K562 (cell line): Measurements from ENCODE around the gene ZDHHC3. TPM values are rescaled to one million over a fixed set of nuclear protein-coding genes. Genes with fewer than 3 reads are reported as not detected.

Experiments used
- BCOR ChIP-seq: fragments of 450-650 bp; IDR thresholded peaks from 2 replicates; pipeline ENCODE4 v1.6.1; 2016
- CHD7 ChIP-seq: fragments of 200-600 bp; sonication (generic); IDR thresholded peaks from one replicate; pipeline ENCODE4 v1.6.1; 2012; ENCODE audit warnings: mild to moderate bottlenecking, low read depth, low read length, inconsistent platforms
- ELF4 ChIP-seq: fragments of 450-650 bp; formaldehyde crosslinking; IDR thresholded peaks from 2 replicates; pipeline ENCODE4 v1.4.0; 2022; ENCODE audit warnings: missing genetic modification characterization
- HDAC2 ChIP-seq: fragments of 450-650 bp; IDR thresholded peaks from 2 replicates; pipeline ENCODE4 v1.6.1; 2016; ENCODE audit warnings: mild to moderate bottlenecking
- POLR2H ChIP-seq: IDR thresholded peaks from 2 replicates; pipeline ENCODE4 v1.6.1; 2016; ENCODE audit warnings: missing genetic modification characterization, low read depth, mild to moderate bottlenecking, control low read depth, missing compliant biosample characterization, moderate library complexity
- SMAD4 ChIP-seq: fragments of 250-450 bp; sonication (Bioruptor Pico); conservative IDR thresholded peaks from 2 replicates; pipeline ENCODE4 v1.8.0; 2021; ENCODE audit warnings: inconsistent platforms, mild to moderate bottlenecking, moderate library complexity
- ZBTB2 ChIP-seq: fragments of 450-650 bp; IDR thresholded peaks from 2 replicates; pipeline ENCODE4 v1.6.1; 2016; ENCODE audit warnings: antibody characterized with exemption
- ZNF24 ChIP-seq: fragments of 450-650 bp; IDR thresholded peaks from 2 replicates; pipeline ENCODE4 v1.6.1; 2016
- ZNF592 ChIP-seq: fragments of 450-650 bp; IDR thresholded peaks from 2 replicates; pipeline ENCODE4 v1.6.1; 2017; ENCODE audit warnings: antibody characterized with exemption, mild to moderate bottlenecking
- polyA plus RNA-seq, 8 experiments: library from polyadenylated mRNA; depleted of rRNA in 4 of 8; stranded (reverse) in 5 of 8; unstranded in 3 of 8; fragments of >200 nt; fragmentation: Nextera tagmentation in 2 of 8; fragmentation: Illumina TruSeq in 1 of 8; extraction: Ambion mirVana in 2 of 8; extraction: Trizol in 1 of 8; gene quantifications; 2 replicates each; pipeline versions ENCODE4 v1.2.1 to v1.2.3, GENCODE V29; 2011 to 2014; ENCODE audit warnings: inconsistent platforms in 1 of 8, missing spikeins in 1 of 8
- total RNA-seq, 7 experiments: library from RNA; depleted of rRNA in 6 of 7; stranded (reverse); fragments of >200 nt in 6 of 7; fragmentation: Illumina TruSeq in 2 of 7; extraction: Trizol in 2 of 7; gene quantifications; 2 replicates each; pipeline versions ENCODE4 v1.2.1 to v1.2.3, GENCODE V29; 2011 to 2021; ENCODE audit warnings: low replicate concordance in 1 of 7
- TF ChIP-seq, protein P1 (sequence below): fragments of 450-650 bp; IDR thresholded peaks from 2 replicates; pipeline ENCODE4 v1.6.1; 2017; ENCODE audit warnings: mild to moderate bottlenecking, moderate library complexity

ZDHHC3 gene
- total and polyA plus RNA-seq, 9 of the 15 experiments (the other 6 are each of a cell fraction or from before 2014, with no cell fraction given), result 10.3 to 120 (median 67.2) TPM

DNA sequence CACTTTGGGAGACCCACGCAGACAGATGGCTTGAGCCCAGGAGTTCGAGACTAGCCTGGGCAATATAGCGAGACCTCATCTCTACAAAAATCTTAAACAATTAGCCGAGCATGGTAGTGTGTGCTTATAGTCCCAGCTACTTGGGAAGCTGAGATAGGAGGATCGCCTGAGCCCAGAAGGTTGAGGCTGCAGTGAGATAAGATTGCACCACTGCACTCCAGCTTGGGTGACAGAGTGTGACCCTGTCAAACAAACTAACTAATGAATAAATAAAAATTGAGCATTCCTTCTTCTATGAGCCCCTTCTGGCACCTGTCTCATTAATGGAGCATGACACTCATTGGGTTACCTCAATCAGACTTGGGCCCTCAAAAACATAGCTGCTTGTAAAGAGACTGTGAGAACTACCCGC is 7.5 kb downstream of the ZDHHC3 start (continued):
- TF ChIP-seq, protein P1, sequence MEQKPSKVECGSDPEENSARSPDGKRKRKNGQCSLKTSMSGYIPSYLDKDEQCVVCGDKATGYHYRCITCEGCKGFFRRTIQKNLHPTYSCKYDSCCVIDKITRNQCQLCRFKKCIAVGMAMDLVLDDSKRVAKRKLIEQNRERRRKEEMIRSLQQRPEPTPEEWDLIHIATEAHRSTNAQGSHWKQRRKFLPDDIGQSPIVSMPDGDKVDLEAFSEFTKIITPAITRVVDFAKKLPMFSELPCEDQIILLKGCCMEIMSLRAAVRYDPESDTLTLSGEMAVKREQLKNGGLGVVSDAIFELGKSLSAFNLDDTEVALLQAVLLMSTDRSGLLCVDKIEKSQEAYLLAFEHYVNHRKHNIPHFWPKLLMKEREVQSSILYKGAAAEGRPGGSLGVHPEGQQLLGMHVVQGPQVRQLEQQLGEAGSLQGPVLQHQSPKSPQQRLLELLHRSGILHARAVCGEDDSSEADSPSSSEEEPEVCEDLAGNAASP, result no peak
- TF ChIP-seq SMAD4 (CRISPR knock-in tag) (peak; percentile 89), HDAC2 (peak; percentile 87), BCOR (peak; percentile 87), ZBTB2 (peak; percentile 51; the same call in 1 of the 2 replicates), ZNF592 (no peak), ELF4 (CRISPR knock-in tag) (no peak), POLR2H (tag) (no peak), CHD7 (no peak), ZNF24 (peak; percentile 32; the same call in 1 of the 2 replicates)
